ENCODE data around the gene ETS1.

- no peak for TF ChIP-seq CEBPB (IDR thresholded peaks at IDR 0.05)
- no peak for TF ChIP-seq EGR1 (IDR thresholded peaks at IDR 0.05)
- TF ChIP-seq YY1 (IDR thresholded peaks at IDR 0.05; ENCODE audit: low read depth) = no peak
These were observed 31.8 kb downstream of the ETS1 start for GRCh38 chr11:128555606-128556005.

Measured in Ishikawa (cell line).